ENCODE data around the gene GPS1.

DNA sequence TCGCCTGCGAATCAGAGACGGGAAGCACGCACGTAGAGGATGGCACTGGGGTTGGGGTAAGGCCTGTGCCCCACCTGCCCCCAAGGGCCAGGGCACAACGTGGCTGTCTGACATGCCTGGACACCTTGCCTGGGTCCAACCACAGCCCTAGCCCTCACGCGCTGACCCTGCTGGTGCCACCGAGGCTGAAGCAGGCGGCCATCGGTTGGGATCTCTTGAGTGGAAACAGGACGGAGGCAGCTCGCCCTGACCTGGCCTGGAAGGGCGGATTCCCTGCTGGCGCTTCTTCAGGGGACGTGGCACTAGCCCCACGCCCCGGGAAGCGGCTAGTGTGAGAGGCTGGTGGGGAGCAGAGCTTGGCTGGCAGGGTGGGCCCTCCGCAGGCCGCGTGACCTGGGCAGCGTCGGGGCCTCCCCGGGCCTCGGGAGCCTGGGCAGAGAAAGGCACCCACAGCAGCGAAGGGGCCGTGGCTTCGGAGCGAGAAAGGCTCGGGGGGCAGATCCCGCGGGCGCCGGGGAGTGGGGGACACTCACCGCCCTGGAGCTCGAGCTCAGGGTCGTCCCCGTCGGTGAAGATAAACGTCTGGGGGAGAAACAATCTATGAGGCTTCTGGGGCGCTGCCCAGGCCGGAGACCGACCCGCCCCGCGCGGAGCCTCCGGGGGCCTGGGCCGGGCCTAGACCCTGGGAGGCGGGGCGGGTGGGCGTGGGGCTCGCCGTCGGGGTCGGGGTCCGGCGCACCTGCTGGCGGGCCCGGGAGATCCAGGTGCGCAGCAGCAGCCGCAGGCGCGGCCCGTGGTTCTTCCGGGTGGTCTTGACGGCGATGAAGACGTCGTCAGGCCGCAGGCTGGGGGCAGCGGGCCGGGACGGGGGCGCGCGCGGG lies 697 bp upstream of the GPS1 start:
- no peak for TF ChIP-seq GATA2 (IDR thresholded peaks at IDR 0.05; ENCODE audit: low read depth, low read length)
- TF ChIP-seq GATA3 (IDR thresholded peaks at IDR 0.05; ENCODE audit: low read depth, low read length): no peak
